ENCODE results near the gene TESK1. TPM values are rescaled to one million over a fixed set of nuclear protein-coding genes. Genes with fewer than 3 reads are reported as not detected.

The TESK1 gene
- total RNA-seq, 1 experiment from 2014 or later, result 25.5 TPM

GRCh38 chr9:35605351-35606137 is 482 bp downstream of the TESK1 start:
- H3F3A ChIP-seq (ENCODE audit: insufficient read depth, low read depth), result peaks cover 10% of the 10 kb centered on the region; the same call in 1 of the 2 replicates
- peak in 1 of 2 experiments; percentile 11 for DNase-seq
- H3K9me2 ChIP-seq (ENCODE audit: insufficient read depth), result no peaks in the 10 kb centered on the region
- H3K79me2 ChIP-seq (ENCODE audit: low read depth), result peaks cover 7% of the 10 kb centered on the region; the same call in 1 of the 2 replicates
- no peak for TF ChIP-seq EZH2 (IDR thresholded peaks at IDR 0.05; ENCODE audit: low read depth)
- no peak for TF ChIP-seq CTCF (conservative IDR thresholded peaks at IDR 0.05)
- H4K20me1 ChIP-seq (ENCODE audit: insufficient read depth), result no peaks in the 10 kb centered on the region
- ChIA-PET POLR2A (ENCODE audit: unreplicated experiment) (interaction anchor here (0.7 kb wide), 2 partner anchors 9 to 47 kb away, joined by 3 to 9 read pairs; no protein-coding TSS in a partner anchor), CTCF (no interaction called here)
- H3K36me3 ChIP-seq (ENCODE audit: low read depth), result no peaks in the 10 kb centered on the region
- H3K27ac ChIP-seq, result no peak overlapping the region
- H2AFZ ChIP-seq, result peak overlapping the region; percentile 67; the same call in 1 of the 2 replicates
- no peaks in the 10 kb centered on the region for H3K27me3 ChIP-seq (ENCODE audit: insufficient read depth, low read depth)
- intact Hi-C loops (cut with micrococcal nuclease; ENCODE audit: unreplicated experiment), result loop anchor here (1.0 to 10.0 kb wide), 3 partner anchors 41 to 491 kb away; partner anchors contain the start of genes ATOSB, CCDC107 and RMRP
- H3K4me2 ChIP-seq, result peak overlapping the region; percentile 83
- no peaks in the 10 kb centered on the region for H3K9me3 ChIP-seq (ENCODE audit: insufficient read depth, low read depth)
- peak overlapping the region; percentile 75 for H3K4me3 ChIP-seq
- BruUV-seq (replicated peaks), result no TSS peak
- H3K4me1 ChIP-seq (replicated peaks; ENCODE audit: insufficient read depth), result peaks cover 14% of the 10 kb centered on the region; the same call in 1 of the 2 replicates

- CTCF ChIA-PET, result no interaction called here
- H3K4me1 ChIP-seq (replicated peaks; ENCODE audit: insufficient read depth), result peaks cover 14% of the 10 kb centered on the region; the same call in 1 of the 2 replicates
- BruUV-seq (replicated peaks), result TSS peak; percentile 23
- no peaks in the 10 kb centered on the region for H3K9me2 ChIP-seq (ENCODE audit: insufficient read depth)
- no peaks in the 10 kb centered on the region for H3K36me3 ChIP-seq (ENCODE audit: low read depth)
- POLR2A ChIA-PET (ENCODE audit: unreplicated experiment), result interaction anchor here (0.7 kb wide), 2 partner anchors 8 to 46 kb away, joined by 3 to 9 read pairs; no protein-coding TSS in a partner anchor
- intact Hi-C loops (cut with micrococcal nuclease; ENCODE audit: unreplicated experiment), result loop anchor here (10.0 kb wide), 1 partner anchor 491 kb away; the partner anchor contains the start of gene ATOSB
- peak overlapping the region; percentile 83 for H3K4me2 ChIP-seq
- H2AFZ ChIP-seq, result peak overlapping the region; percentile 67; the same call in 1 of the 2 replicates
- no peaks in the 10 kb centered on the region for H3K27me3 ChIP-seq (ENCODE audit: insufficient read depth, low read depth)
- TF ChIP-seq EZH2 (IDR thresholded peaks at IDR 0.05; ENCODE audit: low read depth), result no peak
- TF ChIP-seq CTCF (conservative IDR thresholded peaks at IDR 0.05), result no peak
- DNase-seq, result no peak
- no peaks in the 10 kb centered on the region for H4K20me1 ChIP-seq (ENCODE audit: insufficient read depth)
- no peak overlapping the region for H3K27ac ChIP-seq
- H3K9me3 ChIP-seq (ENCODE audit: insufficient read depth, low read depth), result no peaks in the 10 kb centered on the region
- peaks cover 10% of the 10 kb centered on the region; the same call in 1 of the 2 replicates for H3F3A ChIP-seq (ENCODE audit: insufficient read depth, low read depth)
- peaks cover 7% of the 10 kb centered on the region; the same call in 1 of the 2 replicates for H3K79me2 ChIP-seq (ENCODE audit: low read depth)
- H3K4me3 ChIP-seq, result peak overlapping the region; percentile 75
Observed at GRCh38 chr9:35606138-35606504, 1.1 kb downstream of the TESK1 start.

- intact Hi-C loops (cut with micrococcal nuclease; ENCODE audit: unreplicated experiment), result loop anchor here (10.0 kb wide), 1 partner anchor 492 kb away; the partner anchor contains the start of gene ATOSB
- no peak overlapping the region; the same call in 1 of the 2 replicates for H3K4me3 ChIP-seq
- DNase-seq, result no peak
- H4K20me1 ChIP-seq (ENCODE audit: insufficient read depth), result no peaks in the 10 kb centered on the region
- no peaks in the 10 kb centered on the region for H3K9me3 ChIP-seq (ENCODE audit: insufficient read depth, low read depth)
- H3K36me3 ChIP-seq (ENCODE audit: low read depth), result no peaks in the 10 kb centered on the region
- peaks cover 14% of the 10 kb centered on the region; the same call in 1 of the 2 replicates for H3K4me1 ChIP-seq (replicated peaks; ENCODE audit: insufficient read depth)
- POLR2A ChIA-PET (ENCODE audit: unreplicated experiment), result no interaction called here
- no peak overlapping the region for H2AFZ ChIP-seq
- no peak overlapping the region for H3K27ac ChIP-seq
- no TSS peak for BruUV-seq (replicated peaks)
- TF ChIP-seq CTCF (conservative IDR thresholded peaks at IDR 0.05) (no peak), EZH2 (IDR thresholded peaks at IDR 0.05; ENCODE audit: low read depth) (no peak)
- H3K27me3 ChIP-seq (ENCODE audit: insufficient read depth, low read depth), result no peaks in the 10 kb centered on the region
- H3F3A ChIP-seq (ENCODE audit: insufficient read depth, low read depth), result peaks cover 10% of the 10 kb centered on the region; the same call in 1 of the 2 replicates
- CTCF ChIA-PET, result no interaction called here
- H3K79me2 ChIP-seq (ENCODE audit: low read depth), result peaks cover 7% of the 10 kb centered on the region; the same call in 1 of the 2 replicates
- no peaks in the 10 kb centered on the region for H3K9me2 ChIP-seq (ENCODE audit: insufficient read depth)
- peak overlapping the region; percentile 83 for H3K4me2 ChIP-seq
Observed at GRCh38 chr9:35606726-35607125, 1.7 kb downstream of the TESK1 start.

Measured in PC-9 (cell line).